HTR-8/SVneo (cell line): ENCODE data around the gene CRTC3.
"Not testable (repeated sequence)": the region's sequence is repeated elsewhere in the genome, so short reads cannot be mapped to it uniquely, and the experiment has no call there.

Source experiments
- DNase-seq: peaks from one replicate; pipeline ENCODE4 v3.0.0; 2011; ENCODE audit warnings: low spot score, mixed read lengths; ENCODE audit not compliant: insufficient read length
- FAIRE-seq: peaks from 2 replicates; lab custom pipeline; 2011; peaks lifted over from hg19 to GRCh38; lab: Jason Lieb, UNC

CRTC3 gene

GRCh38 chr15:90529371-90530249 lies at the start of gene CRTC3:
TSS of gene CRTC3 (plus strand) at chr15:90529923. CDS start at chr15:90530072, 149 bp downstream.
- DNase-seq: peak; percentile 57
- FAIRE-seq: no peak

GRCh38 chr15:90481023-90481422 lies 48.7 kb upstream of the CRTC3 start:
- no peak for DNase-seq
- no peak for FAIRE-seq

GRCh38 chr15:90482124-90483011 lies 47.4 kb upstream of the CRTC3 start:
- DNase-seq (peak; percentile 44), FAIRE-seq (no peak)

- DNase-seq (no peak), FAIRE-seq (no peak)
Measured at GRCh38 chr15:90483012-90483307, 46.8 kb upstream of the CRTC3 start.

- FAIRE-seq (no peak), DNase-seq (no peak)
Measured at GRCh38 chr15:90483637-90484036, 46.1 kb upstream of the CRTC3 start.

GRCh38 chr15:90487186-90487585 lies 42.5 kb upstream of the CRTC3 start:
- no peak for FAIRE-seq

GRCh38 chr15:90489514-90489913 lies 40.2 kb upstream of the CRTC3 start:
- no peak for DNase-seq
- no peak for FAIRE-seq

More at GRCh38 chr15:90487186-90487585, 42.5 kb upstream of the CRTC3 start:
- no peak for DNase-seq

- no peak for FAIRE-seq
Measured at GRCh38 chr15:90489944-90490343, 39.8 kb upstream of the CRTC3 start.

GRCh38 chr15:90493647-90494046 lies 36.1 kb upstream of the CRTC3 start:
- DNase-seq (no peak), FAIRE-seq (no peak)

More at GRCh38 chr15:90489944-90490343, 39.8 kb upstream of the CRTC3 start:
- no peak for DNase-seq

- DNase-seq (no peak), FAIRE-seq (no peak)
Measured at GRCh38 chr15:90495067-90495466, 34.7 kb upstream of the CRTC3 start.

- FAIRE-seq (no peak), DNase-seq (no peak)
Measured at GRCh38 chr15:90496791-90497190, 32.9 kb upstream of the CRTC3 start.

GRCh38 chr15:90497376-90497775 lies 32.3 kb upstream of the CRTC3 start:
- FAIRE-seq (no peak), DNase-seq (no peak)

GRCh38 chr15:90497912-90498311 lies 31.8 kb upstream of the CRTC3 start:
- no peak for DNase-seq

GRCh38 chr15:90500171-90500570 lies 29.6 kb upstream of the CRTC3 start:
- no peak for FAIRE-seq
- DNase-seq: no peak

More at GRCh38 chr15:90497912-90498311, 31.8 kb upstream of the CRTC3 start:
- no peak for FAIRE-seq

- DNase-seq (no peak), FAIRE-seq (no peak)
Measured at GRCh38 chr15:90501898-90502297, 27.8 kb upstream of the CRTC3 start.

GRCh38 chr15:90510781-90511180 lies 18.9 kb upstream of the CRTC3 start:
- not testable (repeated sequence) for DNase-seq

GRCh38 chr15:90511211-90511618 lies 18.5 kb upstream of the CRTC3 start:
- DNase-seq, FAIRE-seq: not testable (repeated sequence)

More at GRCh38 chr15:90510781-90511180, 18.9 kb upstream of the CRTC3 start:
- not testable (repeated sequence) for FAIRE-seq

GRCh38 chr15:90512276-90512675 lies 17.4 kb upstream of the CRTC3 start:
- no peak for DNase-seq
- no peak for FAIRE-seq

- no peak for DNase-seq
- no peak for FAIRE-seq
Measured at GRCh38 chr15:90512981-90513380, 16.7 kb upstream of the CRTC3 start.

GRCh38 chr15:90513448-90513847 lies 16.3 kb upstream of the CRTC3 start:
- DNase-seq (no peak), FAIRE-seq (no peak)

GRCh38 chr15:90513893-90514292 lies 15.8 kb upstream of the CRTC3 start:
- FAIRE-seq: not testable (repeated sequence)

More at GRCh38 chr15:90513893-90514292, 15.8 kb upstream of the CRTC3 start:
- DNase-seq: not testable (repeated sequence)
